Loucy (cell line): ENCODE measurements around the gene CCND1.

Experiments
- H2AFZ ChIP-seq: fragments of 200-600 bp; sonication (generic); 2 replicates; pipeline ENCODE4 v1.6.0; 2016; ENCODE audit warnings: antibody characterized with exemption, mild to moderate bottlenecking, low read length, moderate library complexity
- H3F3A ChIP-seq: fragments of 200-600 bp; 2 replicates; pipeline ENCODE4 v1.6.0; 2016; ENCODE audit warnings: antibody characterized with exemption, low read depth, mild to moderate bottlenecking
- H3K27me3 ChIP-seq: fragments of 200-600 bp; sonication (generic); 2 replicates; pipeline ENCODE4 v1.6.1; 2014; ENCODE audit warnings: low read length, mild to moderate bottlenecking; ENCODE audit not compliant: insufficient read depth, poor library complexity, severe bottlenecking
- H3K36me3 ChIP-seq: fragments of 200-600 bp; sonication (generic); 2 replicates; pipeline ENCODE4 v1.6.1; 2016; ENCODE audit warnings: low read length; ENCODE audit not compliant: insufficient read depth
- H3K4me1 ChIP-seq: fragments of 200-600 bp; sonication (generic); 2 replicates; pipeline ENCODE4 v1.5.1; 2014; ENCODE audit warnings: low read length, mild to moderate bottlenecking; ENCODE audit not compliant: insufficient read depth, poor library complexity, severe bottlenecking
- H3K4me2 ChIP-seq: fragments of 200-600 bp; sonication (generic); 2 replicates; pipeline ENCODE4 v1.6.0; 2014; ENCODE audit warnings: antibody characterized with exemption, low read length, low read depth, mild to moderate bottlenecking; ENCODE audit not compliant: poor library complexity, severe bottlenecking
- H3K4me3 ChIP-seq: fragments of 200-600 bp; sonication (generic); 2 replicates; pipeline ENCODE4 v1.5.1; 2014; ENCODE audit warnings: low read length, mild to moderate bottlenecking, mixed read lengths; ENCODE audit not compliant: poor library complexity, severe bottlenecking
- H3K79me2 ChIP-seq: fragments of 200-600 bp; sonication (generic); 2 replicates; pipeline ENCODE4 v1.6.1; 2014; ENCODE audit warnings: low read length; ENCODE audit not compliant: insufficient read depth
- H3K9ac ChIP-seq: fragments of 200-600 bp; sonication (generic); 2 replicates; pipeline ENCODE4 v1.6.0; 2014; ENCODE audit warnings: mild to moderate bottlenecking, low read depth, low read length, moderate library complexity; ENCODE audit not compliant: poor library complexity, severe bottlenecking
- H3K9me2 ChIP-seq: fragments of 200-600 bp; sonication (generic); replicated peaks from 2 replicates; pipeline ENCODE4 v1.6.1; 2016; ENCODE audit warnings: low read depth, low read length, mixed read lengths
- H3K9me3 ChIP-seq: fragments of 200-600 bp; sonication (generic); 2 replicates; pipeline ENCODE4 v1.6.1; 2014; ENCODE audit warnings: mild to moderate bottlenecking, antibody characterized with exemption, low read length, low read depth; ENCODE audit not compliant: insufficient read depth
- H4K20me1 ChIP-seq: fragments of 200-600 bp; sonication (generic); 2 replicates; pipeline ENCODE4 v1.6.0; 2014; ENCODE audit warnings: antibody characterized with exemption, low read length, mild to moderate bottlenecking; ENCODE audit not compliant: insufficient read depth, poor library complexity, severe bottlenecking
- CTCF ChIP-seq: fragments of 200-600 bp; sonication (generic); conservative IDR thresholded peaks from 2 replicates; pipeline ENCODE4 v1.5.1; 2014; ENCODE audit warnings: mild to moderate bottlenecking, antibody characterized with exemption, low read length
- EZH2phosphoT487 ChIP-seq: fragments of 200-600 bp; IDR thresholded peaks from 2 replicates; pipeline ENCODE4 v1.6.1; 2018; ENCODE audit warnings: antibody characterized with exemption, mild to moderate bottlenecking, moderate library complexity, borderline replicate concordance

CCND1 gene

GRCh38 chr11:69654001-69654659, 13.2 kb downstream of the CCND1 start:
- H2AFZ ChIP-seq = no peak overlapping the region
- no peaks in the 10 kb centered on the region for H3K9me2 ChIP-seq
- no peak overlapping the region for H3K4me3 ChIP-seq
- H3K36me3 ChIP-seq = no peaks in the 10 kb centered on the region
- H3K27me3 ChIP-seq = no peaks in the 10 kb centered on the region
- H3K4me1 ChIP-seq = no peaks in the 10 kb centered on the region
- no peaks in the 10 kb centered on the region for H3K79me2 ChIP-seq
- H4K20me1 ChIP-seq = no peaks in the 10 kb centered on the region
- H3K4me2 ChIP-seq = no peak overlapping the region
- H3F3A ChIP-seq = no peaks in the 10 kb centered on the region
- H3K9me3 ChIP-seq = no peaks in the 10 kb centered on the region
- no peak overlapping the region for H3K9ac ChIP-seq
- TF ChIP-seq EZH2phosphoT487 (no peak), CTCF (no peak)

- TF ChIP-seq CTCF (no peak), EZH2phosphoT487 (no peak)
- H3K27me3 ChIP-seq = no peaks in the 10 kb centered on the region
- H3K4me1 ChIP-seq = no peaks in the 10 kb centered on the region
- H3K9me2 ChIP-seq = no peaks in the 10 kb centered on the region
- no peaks in the 10 kb centered on the region for H3K79me2 ChIP-seq
- H3F3A ChIP-seq = no peaks in the 10 kb centered on the region
- H3K9ac ChIP-seq = no peak overlapping the region
- H4K20me1 ChIP-seq = no peaks in the 10 kb centered on the region
- no peaks in the 10 kb centered on the region for H3K36me3 ChIP-seq
- no peaks in the 10 kb centered on the region for H3K9me3 ChIP-seq
- no peak overlapping the region for H2AFZ ChIP-seq
- H3K4me3 ChIP-seq = no peak overlapping the region
- no peak overlapping the region for H3K4me2 ChIP-seq
Measured at GRCh38 chr11:69654660-69655478, 13.9 kb downstream of the CCND1 start.

DNA sequence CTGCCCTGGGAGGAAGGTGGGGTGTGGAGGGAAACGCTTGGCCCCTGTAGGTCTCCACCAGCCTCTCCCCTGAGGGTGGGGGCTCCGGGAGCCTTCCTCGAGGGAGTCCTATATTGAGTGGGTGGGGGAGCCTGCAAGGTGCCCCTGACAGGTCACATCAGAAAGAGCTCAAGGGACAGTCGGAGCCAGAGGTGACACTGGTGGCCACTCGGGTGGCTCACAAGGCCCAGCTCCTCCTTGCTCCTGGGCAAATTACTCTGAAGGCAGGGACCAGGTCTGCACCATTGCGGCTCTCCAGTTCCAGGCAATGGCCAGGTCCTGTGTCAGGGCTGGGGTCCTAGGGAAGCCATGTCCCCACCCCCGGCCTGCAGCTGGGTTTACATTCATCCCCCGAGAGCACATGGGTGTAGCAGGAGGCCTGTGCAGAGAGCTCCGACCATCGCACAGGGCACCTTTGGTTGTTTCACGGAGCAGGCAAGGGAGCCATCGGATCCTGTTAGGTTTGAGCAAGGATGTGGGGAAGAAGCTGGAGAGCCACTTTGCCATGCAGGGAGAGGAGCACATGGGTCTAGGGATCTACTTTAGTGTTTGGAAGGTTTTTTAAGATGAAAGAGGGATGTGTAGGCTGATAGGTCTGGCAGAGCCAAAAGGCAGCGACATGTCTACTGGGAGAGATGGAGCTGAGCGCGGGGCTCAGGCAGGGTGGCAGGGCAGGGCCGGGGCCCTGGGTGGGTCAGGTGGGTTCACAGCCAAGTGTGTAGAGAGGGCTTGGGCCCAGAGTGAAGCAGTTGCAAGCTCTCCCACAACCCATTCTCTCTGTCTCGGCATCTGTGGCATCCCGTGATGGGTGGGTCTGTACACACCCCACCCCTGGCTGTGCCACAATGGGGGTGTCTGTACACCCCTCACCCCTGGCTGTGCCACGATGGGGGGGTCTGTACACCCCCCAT, 14.8 kb downstream of the CCND1 start:
- Histone ChIP-seq H3K9ac (no peak overlapping the region), H3K4me1 (no peaks in the 10 kb centered on the region), H3K27me3 (no peaks in the 10 kb centered on the region), H3K4me3 (no peak overlapping the region), H3K36me3 (no peaks in the 10 kb centered on the region), H2AFZ (no peak overlapping the region), H3K79me2 (no peaks in the 10 kb centered on the region), H3K9me2 (no peaks in the 10 kb centered on the region), H4K20me1 (no peaks in the 10 kb centered on the region), H3K4me2 (no peak overlapping the region), H3K9me3 (no peaks in the 10 kb centered on the region), H3F3A (no peaks in the 10 kb centered on the region)
- TF ChIP-seq CTCF (no peak), EZH2phosphoT487 (no peak)
